ENCODE data around the gene SLC35E3. TPM values are rescaled to one million over a fixed set of nuclear protein-coding genes. Genes with fewer than 3 reads are reported as not detected.

The SLC35E3 gene
- total RNA-seq, 1 donor from 2014 or later: 3.8 TPM

DNA sequence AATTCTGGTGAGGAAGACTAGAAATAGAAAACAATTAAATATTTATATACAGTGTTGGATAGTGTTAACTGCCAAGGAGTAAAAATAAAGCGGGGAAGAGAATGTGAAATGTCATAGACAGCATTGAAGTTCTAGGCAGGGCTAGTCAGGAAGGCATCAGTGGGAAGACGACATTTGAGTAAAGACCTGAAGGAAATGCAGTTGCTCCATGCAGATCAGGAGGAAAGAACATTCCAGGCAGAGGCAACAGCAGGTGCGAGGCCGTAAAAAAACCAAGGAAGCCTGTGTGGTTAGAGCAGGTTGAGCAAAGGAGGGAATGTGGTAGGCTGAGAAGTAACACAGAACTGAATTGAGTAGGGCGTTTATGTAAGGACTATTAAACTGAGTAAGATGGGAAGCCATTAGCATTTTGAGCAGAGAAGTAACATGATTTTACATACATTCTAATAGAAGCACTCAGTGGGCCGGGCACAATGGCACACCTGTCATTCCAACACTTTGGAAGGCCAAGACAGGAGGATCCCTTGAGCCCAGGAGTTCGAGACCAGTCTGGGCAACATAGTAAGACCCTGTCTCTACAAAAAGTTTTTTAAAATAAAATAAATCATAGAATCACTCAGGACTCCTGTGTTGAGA, 14.9 kb downstream of the SLC35E3 start:
- DNase-seq (ENCODE audit: low read depth): no peak
- H3K4me3 ChIP-seq (ENCODE audit: low read depth, low read length): no peak overlapping the region
- TF ChIP-seq, protein P1, sequence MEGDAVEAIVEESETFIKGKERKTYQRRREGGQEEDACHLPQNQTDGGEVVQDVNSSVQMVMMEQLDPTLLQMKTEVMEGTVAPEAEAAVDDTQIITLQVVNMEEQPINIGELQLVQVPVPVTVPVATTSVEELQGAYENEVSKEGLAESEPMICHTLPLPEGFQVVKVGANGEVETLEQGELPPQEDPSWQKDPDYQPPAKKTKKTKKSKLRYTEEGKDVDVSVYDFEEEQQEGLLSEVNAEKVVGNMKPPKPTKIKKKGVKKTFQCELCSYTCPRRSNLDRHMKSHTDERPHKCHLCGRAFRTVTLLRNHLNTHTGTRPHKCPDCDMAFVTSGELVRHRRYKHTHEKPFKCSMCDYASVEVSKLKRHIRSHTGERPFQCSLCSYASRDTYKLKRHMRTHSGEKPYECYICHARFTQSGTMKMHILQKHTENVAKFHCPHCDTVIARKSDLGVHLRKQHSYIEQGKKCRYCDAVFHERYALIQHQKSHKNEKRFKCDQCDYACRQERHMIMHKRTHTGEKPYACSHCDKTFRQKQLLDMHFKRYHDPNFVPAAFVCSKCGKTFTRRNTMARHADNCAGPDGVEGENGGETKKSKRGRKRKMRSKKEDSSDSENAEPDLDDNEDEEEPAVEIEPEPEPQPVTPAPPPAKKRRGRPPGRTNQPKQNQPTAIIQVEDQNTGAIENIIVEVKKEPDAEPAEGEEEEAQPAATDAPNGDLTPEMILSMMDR (conservative IDR thresholded peaks at IDR 0.05; ENCODE audit: low read depth, low read length): no peak

DNA sequence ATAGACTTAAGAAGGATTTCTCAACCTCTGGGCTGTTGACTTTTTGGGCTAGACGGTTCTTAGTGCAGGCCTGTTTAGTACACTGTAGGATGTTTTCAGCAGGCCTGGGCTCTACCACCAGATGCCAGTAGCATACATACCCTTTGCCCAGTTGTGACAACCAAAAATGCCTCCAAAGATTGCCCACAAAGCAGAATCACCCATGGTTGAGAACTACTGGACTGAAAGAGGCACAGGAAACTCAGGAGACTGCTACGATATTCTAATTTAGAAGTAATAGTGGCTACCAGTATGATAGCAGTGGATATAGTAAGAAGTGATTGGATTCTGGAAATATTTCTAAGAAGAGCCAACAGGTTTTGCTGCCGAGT, 15.5 kb downstream of the SLC35E3 start:
- H3K4me3 ChIP-seq (ENCODE audit: low read depth, low read length): no peak overlapping the region
- TF ChIP-seq, protein P1 (conservative IDR thresholded peaks at IDR 0.05; ENCODE audit: low read depth, low read length): no peak
- no peak for DNase-seq (ENCODE audit: low read depth)

DNA sequence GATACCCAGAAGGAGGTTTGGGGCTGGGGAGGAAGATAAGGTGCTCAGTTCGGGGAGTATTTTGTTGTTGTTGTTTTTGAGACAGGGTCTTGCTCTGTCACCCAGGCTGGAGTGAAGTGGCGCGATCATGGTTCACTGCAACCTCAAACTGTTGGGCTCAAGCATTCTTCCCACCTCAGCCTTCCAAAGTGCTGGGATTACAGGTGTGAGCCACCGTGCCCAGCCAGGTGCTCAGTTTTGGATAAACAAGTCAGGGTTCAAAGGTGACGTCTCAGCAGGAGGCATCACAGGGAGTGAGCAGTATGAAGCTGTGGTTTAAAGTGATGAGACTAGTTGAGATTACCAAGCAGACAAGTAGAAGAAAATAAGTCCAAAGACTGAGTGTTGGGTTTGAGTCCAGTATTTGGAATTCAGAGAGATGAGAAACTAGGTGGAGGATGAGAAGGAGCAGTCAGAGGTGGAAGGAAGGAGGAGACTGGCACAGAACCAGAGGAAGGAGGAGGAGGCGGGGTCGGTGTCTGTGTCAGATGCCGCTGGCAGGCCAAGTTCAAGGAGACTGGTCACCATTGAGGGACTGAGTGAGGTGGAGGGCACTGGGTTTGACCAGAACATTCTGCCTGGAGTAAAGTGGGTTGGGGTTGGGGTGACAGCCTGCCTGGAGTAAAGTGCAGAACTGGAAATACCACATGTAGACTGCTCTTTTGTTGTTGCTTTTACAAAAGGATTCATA, 16.1 kb downstream of the SLC35E3 start:
- no peak overlapping the region for H3K4me3 ChIP-seq (ENCODE audit: low read depth, low read length)
- TF ChIP-seq, protein P1 (conservative IDR thresholded peaks at IDR 0.05; ENCODE audit: low read depth, low read length): no peak

DNA sequence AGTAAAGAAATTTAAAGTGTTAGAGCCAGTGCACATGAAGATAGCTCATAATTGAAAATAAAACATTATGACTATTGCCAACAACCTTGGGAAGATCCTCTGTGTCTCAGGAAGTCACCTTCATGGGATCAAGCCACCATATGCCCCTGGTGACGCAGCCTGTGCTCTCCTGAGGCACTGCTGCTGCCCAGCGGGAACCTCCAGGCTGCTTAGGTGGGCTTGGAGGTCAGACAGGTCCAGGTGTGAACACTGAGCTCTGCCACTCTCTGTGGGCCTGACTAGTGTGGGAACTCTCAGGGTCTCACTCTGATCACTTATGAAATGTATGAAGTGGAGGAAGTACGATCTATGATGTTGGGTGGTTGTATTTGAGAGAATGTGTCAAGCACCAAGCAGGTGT, 16.7 kb downstream of the SLC35E3 start:
- no peak overlapping the region for H3K4me3 ChIP-seq (ENCODE audit: low read depth, low read length)
- DNase-seq (ENCODE audit: low read depth): no peak
- TF ChIP-seq, protein P1 (conservative IDR thresholded peaks at IDR 0.05; ENCODE audit: low read depth, low read length): no peak

More for the DNA sequence above, 16.1 kb downstream of the SLC35E3 start:
- DNase-seq (ENCODE audit: low read depth): no peak

DNA sequence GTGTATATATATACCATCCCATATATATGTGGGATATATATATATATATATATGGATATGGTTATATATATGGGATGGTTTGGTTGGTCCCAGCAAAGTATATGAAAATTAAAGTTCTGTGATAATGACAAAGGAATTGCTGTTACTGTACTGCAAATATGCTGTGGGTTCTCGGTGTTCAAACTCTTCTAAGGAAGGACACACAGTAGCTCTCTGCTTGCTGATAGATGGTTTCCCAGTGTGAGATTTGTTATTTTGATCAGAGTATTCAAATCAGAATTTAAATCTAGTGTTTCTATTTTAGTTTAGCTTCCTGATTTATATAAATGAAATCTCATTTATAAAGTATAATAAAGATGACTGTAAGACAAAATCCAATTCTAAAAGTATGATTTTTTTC, 19.7 kb downstream of the SLC35E3 start:
- TF ChIP-seq, protein P1 (conservative IDR thresholded peaks at IDR 0.05; ENCODE audit: low read depth, low read length): no peak
- H3K4me3 ChIP-seq (ENCODE audit: low read depth, low read length): no peak overlapping the region
- no peak for DNase-seq (ENCODE audit: low read depth)

DNA sequence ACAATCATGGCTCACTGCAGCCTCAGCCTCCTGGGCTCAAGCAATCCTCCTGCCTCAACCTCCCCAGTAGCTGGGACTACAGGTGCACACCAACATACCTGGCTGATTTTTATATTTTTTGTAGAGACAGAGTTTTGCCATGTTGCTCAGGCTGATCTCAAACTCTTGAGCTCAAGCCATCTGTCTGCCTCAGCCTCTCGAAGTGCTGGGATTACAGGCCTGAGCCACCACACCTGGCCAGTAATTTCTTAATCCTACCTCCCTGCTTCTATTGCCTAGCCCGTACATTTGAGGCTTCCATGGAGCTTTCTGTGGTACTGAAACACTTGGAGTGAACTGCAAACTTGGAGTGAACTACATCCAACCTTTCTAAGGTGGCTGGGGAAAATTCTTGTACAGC, 20.7 kb downstream of the SLC35E3 start:
- DNase-seq (ENCODE audit: low read depth): no peak
- TF ChIP-seq, protein P1 (conservative IDR thresholded peaks at IDR 0.05; ENCODE audit: low read depth, low read length): no peak
- no peak overlapping the region for H3K4me3 ChIP-seq (ENCODE audit: low read depth, low read length)

DNA sequence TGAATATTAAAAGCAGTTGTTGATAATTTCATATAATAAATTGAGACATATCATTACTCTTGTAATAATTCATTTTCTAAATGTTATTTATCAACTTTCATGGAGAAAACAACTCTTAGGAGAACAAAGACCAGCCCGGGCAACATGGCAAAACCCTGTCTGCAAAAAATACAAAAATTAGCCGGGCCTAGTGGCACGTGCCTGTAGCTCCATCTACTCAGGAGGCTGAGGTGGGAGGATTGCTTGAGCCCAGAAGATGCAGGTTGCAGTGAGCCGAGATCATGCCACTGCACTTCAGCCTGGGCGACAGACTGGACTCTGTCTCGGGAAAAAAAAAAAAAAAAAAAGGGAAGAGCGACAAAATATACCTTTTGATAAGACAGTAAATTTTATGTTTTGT, 21.2 kb downstream of the SLC35E3 start:
- no peak for DNase-seq (ENCODE audit: low read depth)
- no peak overlapping the region for H3K4me3 ChIP-seq (ENCODE audit: low read depth, low read length)
- TF ChIP-seq, protein P1 (conservative IDR thresholded peaks at IDR 0.05; ENCODE audit: low read depth, low read length): no peak

Measured in epithelial cell of proximal tubule (primary cell).